Activated naive CD4-positive, alpha-beta T cell treated with anti-CD3 and anti-CD28 coated beads for 36 hours (primary cell): Measurements from ENCODE around the gene TMC6. TPM values are rescaled to one million over a fixed set of nuclear protein-coding genes. Genes with fewer than 3 reads are reported as not detected.
"Not testable (repeated sequence)": the region's sequence is repeated elsewhere in the genome, so short reads cannot be mapped to it uniquely, and the experiment has no call there.

Source experiments
- CTCF ChIA-PET: fragments of 350-600 bp; sonication (Branson Sonifier 250); formaldehyde crosslinking; loops from one replicate; lab custom pipeline; 2021; ENCODE audit warnings: antibody characterized with exemption; lab: Charles Lee
- DNase-seq: peaks from one replicate; pipeline ENCODE4 v3.0.0-alpha.2; 2020
- H3K27ac Mint-ChIP-seq: one replicate; pipeline ENCODE4 v1.8.0; 2021; ENCODE audit warnings: mild to moderate bottlenecking, mixed read lengths
- H3K27me3 Mint-ChIP-seq: one replicate; pipeline ENCODE4 v1.8.0; 2021; ENCODE audit warnings: low read depth, mixed read lengths
- H3K36me3 Mint-ChIP-seq: one replicate; pipeline ENCODE4 v1.8.0; 2021; ENCODE audit warnings: low read depth, mixed read lengths
- H3K4me1 Mint-ChIP-seq: one replicate; pipeline ENCODE4 v1.8.0; 2021; ENCODE audit warnings: low read depth, mixed read lengths
- H3K4me3 Mint-ChIP-seq: one replicate; pipeline ENCODE4 v1.8.0; 2021; ENCODE audit warnings: mild to moderate bottlenecking, moderate library complexity, mixed read lengths
- H3K9me3 Mint-ChIP-seq: one replicate; pipeline ENCODE4 v1.8.0; 2021; ENCODE audit warnings: mixed read lengths
- intact Hi-C: fragments of 100-400 bp; cut with micrococcal nuclease; formaldehyde crosslinking; loops from one replicate; pipeline ENCODE4 v1.15.1; 2023
- total RNA-seq, 2 experiments: library from RNA; stranded (reverse); gene quantifications; one replicate each; pipeline ENCODE4 v1.2.3, GENCODE V29; 2021

TMC6 gene
- total RNA-seq, 2 experiments from 2014 or later, result 79.0 to 85.6 TPM

DNA sequence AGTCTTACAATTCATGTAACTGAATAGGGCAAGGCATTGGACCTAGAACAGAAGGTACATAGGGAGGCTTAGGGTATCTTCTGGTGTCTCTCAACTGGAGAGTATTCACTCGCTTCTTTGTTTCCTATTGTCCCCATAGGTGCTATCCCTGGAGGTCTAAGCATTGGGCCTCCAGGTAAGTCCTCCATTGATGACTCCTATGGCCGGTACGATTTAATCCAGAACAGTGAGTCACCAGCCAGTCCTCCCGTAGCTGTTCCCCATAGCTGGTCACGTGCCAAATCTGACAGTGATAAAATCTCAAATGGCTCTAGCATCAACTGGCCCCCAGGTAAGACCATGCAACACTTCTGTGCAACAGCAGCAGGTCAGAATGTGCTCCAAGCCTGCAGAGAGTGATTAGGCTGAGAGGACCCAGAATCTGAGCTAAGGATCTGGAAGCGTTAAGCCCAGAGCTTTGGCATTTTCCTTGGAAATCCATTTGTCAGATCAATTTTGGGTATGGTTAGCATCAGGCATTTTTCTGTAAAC is 35.7 kb downstream of the TMC6 start:
- no peaks in the 10 kb centered on the region for H3K27me3 Mint-ChIP-seq
- H3K9me3 Mint-ChIP-seq, result no peaks in the 10 kb centered on the region
- DNase-seq, result no peak
- peaks cover 14% of the 10 kb centered on the region for H3K4me1 Mint-ChIP-seq
- intact Hi-C loops, result no loop called here
- CTCF ChIA-PET, result interaction anchor here (0.6 kb wide), 1 partner anchor 13 kb away, joined by 3 read pairs; no protein-coding TSS in a partner anchor
- H3K27ac Mint-ChIP-seq, result no peak overlapping the region
- no peak overlapping the region for H3K4me3 Mint-ChIP-seq
- H3K36me3 Mint-ChIP-seq, result peaks cover 27% of the 10 kb centered on the region

- intact Hi-C loops, result no loop called here
- Mint-ChIP-seq H3K4me3 (no peak overlapping the region), H3K36me3 (peaks cover 31% of the 10 kb centered on the region), H3K9me3 (no peaks in the 10 kb centered on the region), H3K27ac (peak overlapping the region; percentile 30), H3K4me1 (peaks cover 14% of the 10 kb centered on the region), H3K27me3 (no peaks in the 10 kb centered on the region)
- DNase-seq, result no peak
- CTCF ChIA-PET, result interaction anchor here (2.0 kb wide), 1 partner anchor 72 kb away, joined by 6 read pairs; no protein-coding TSS in a partner anchor
These were observed 38.8 kb downstream of the TMC6 start for GRCh38 chr17:78089576-78090281.

GRCh38 chr17:78088529-78088928 is 40.0 kb downstream of the TMC6 start:
- CTCF ChIA-PET, result interaction anchor here (0.8 kb wide), 1 partner anchor 32 kb away, joined by 3 read pairs; no protein-coding TSS in a partner anchor
- H3K4me1 Mint-ChIP-seq, result peaks cover 14% of the 10 kb centered on the region
- no peaks in the 10 kb centered on the region for H3K9me3 Mint-ChIP-seq
- no peaks in the 10 kb centered on the region for H3K27me3 Mint-ChIP-seq
- intact Hi-C loops, result no loop called here
- no peak for DNase-seq
- peaks cover 27% of the 10 kb centered on the region for H3K36me3 Mint-ChIP-seq
- no peak overlapping the region for H3K27ac Mint-ChIP-seq
- H3K4me3 Mint-ChIP-seq, result no peak overlapping the region

DNA sequence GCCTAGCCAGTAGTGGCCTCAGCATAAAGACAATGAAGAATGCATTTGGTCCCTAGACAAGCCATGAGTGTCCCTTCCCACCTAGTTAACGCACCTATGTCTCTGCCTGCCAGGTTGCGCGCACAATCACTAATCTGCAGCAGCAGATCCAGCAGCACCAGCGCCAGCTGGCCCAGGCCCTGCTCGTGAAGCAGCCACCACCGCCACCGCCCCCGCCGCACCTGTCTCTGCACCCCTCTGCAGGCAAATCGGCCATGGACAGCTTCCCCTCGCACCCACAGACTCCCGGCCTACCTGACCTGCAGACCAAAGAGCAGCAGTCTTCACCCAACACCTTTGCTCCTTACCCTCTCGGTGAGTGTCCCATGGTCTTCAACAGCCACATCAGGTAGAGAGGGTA is 41.8 kb downstream of the TMC6 start:
- peaks cover 19% of the 10 kb centered on the region for H3K36me3 Mint-ChIP-seq
- no peak overlapping the region for H3K4me3 Mint-ChIP-seq
- H3K27me3 Mint-ChIP-seq, result no peaks in the 10 kb centered on the region
- H3K27ac Mint-ChIP-seq, result no peak overlapping the region
- H3K9me3 Mint-ChIP-seq, result no peaks in the 10 kb centered on the region
- DNase-seq, result no peak
- CTCF ChIA-PET, result interaction anchor here (0.6 to 2.5 kb wide), 2 partner anchors 28 to 691 kb away, joined by 3 to 10 read pairs; no protein-coding TSS in a partner anchor
- intact Hi-C loops, result no loop called here
- H3K4me1 Mint-ChIP-seq, result peaks cover 7% of the 10 kb centered on the region

GRCh38 chr17:78082988-78083387 is 45.6 kb downstream of the TMC6 start:
- H3K9me3 Mint-ChIP-seq, result no peaks in the 10 kb centered on the region
- intact Hi-C loops, result no loop called here
- DNase-seq, result no peak
- H3K4me1 Mint-ChIP-seq, result no peaks in the 10 kb centered on the region
- H3K27me3 Mint-ChIP-seq, result no peaks in the 10 kb centered on the region
- peaks cover 13% of the 10 kb centered on the region for H3K36me3 Mint-ChIP-seq
- H3K27ac Mint-ChIP-seq, result no peak overlapping the region
- CTCF ChIA-PET, result interaction anchor here (0.5 to 1.1 kb wide), 2 partner anchors 9 to 120 kb away, joined by 3 read pairs; no protein-coding TSS in a partner anchor
- no peak overlapping the region for H3K4me3 Mint-ChIP-seq

- H3K27me3 Mint-ChIP-seq, H3K4me3 Mint-ChIP-seq, DNase-seq, intact Hi-C loops, H3K4me1 Mint-ChIP-seq, H3K9me3 Mint-ChIP-seq, H3K27ac Mint-ChIP-seq: not testable (repeated sequence)
- CTCF ChIA-PET, result interaction anchor here (0.8 to 1.1 kb wide), 2 partner anchors 10 to 66 kb away, joined by 3 read pairs; no protein-coding TSS in a partner anchor
- H3K36me3 Mint-ChIP-seq, result peaks cover 14% of the 10 kb centered on the region
These were observed 46.1 kb downstream of the TMC6 start for GRCh38 chr17:78082355-78082872.

DNA sequence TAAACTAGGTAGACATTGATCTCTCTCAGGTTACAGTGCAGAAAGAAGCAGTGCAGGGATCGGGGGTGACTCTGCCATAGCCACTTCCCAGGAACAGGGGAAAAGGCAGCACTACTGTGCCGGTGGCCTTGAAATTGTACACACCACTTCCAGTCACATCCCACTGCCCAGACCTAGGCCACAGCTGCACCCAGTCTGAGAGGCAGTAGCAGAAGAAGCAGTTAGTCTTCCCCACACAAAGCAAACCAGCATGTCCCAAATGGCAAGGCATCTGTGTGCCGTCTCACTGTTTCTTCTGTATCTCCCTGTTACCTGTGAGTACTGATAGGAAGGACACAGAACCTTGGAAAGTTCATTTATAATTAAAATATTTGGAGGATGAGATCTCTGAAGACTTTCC is 47.0 kb downstream of the TMC6 start:
- H3K4me3 Mint-ChIP-seq, result no peak overlapping the region
- intact Hi-C loops, result no loop called here
- H3K36me3 Mint-ChIP-seq, result peaks cover 9% of the 10 kb centered on the region
- no peak overlapping the region for H3K27ac Mint-ChIP-seq
- CTCF ChIA-PET, result interaction anchor here (0.8 kb wide), 1 partner anchor 66 kb away, joined by 3 read pairs; no protein-coding TSS in a partner anchor
- H3K4me1 Mint-ChIP-seq, result no peaks in the 10 kb centered on the region
- no peaks in the 10 kb centered on the region for H3K27me3 Mint-ChIP-seq
- H3K9me3 Mint-ChIP-seq, result no peaks in the 10 kb centered on the region
- DNase-seq, result no peak

GRCh38 chr17:78079253-78079652 is 49.3 kb downstream of the TMC6 start:
- intact Hi-C loops, result no loop called here
- H3K27ac Mint-ChIP-seq, result no peak overlapping the region
- H3K9me3 Mint-ChIP-seq, result no peaks in the 10 kb centered on the region
- no peaks in the 10 kb centered on the region for H3K4me1 Mint-ChIP-seq
- H3K27me3 Mint-ChIP-seq, result no peaks in the 10 kb centered on the region
- DNase-seq, result no peak
- CTCF ChIA-PET, result interaction anchor here (0.8 kb wide), 1 partner anchor 60 kb away, joined by 3 read pairs; no protein-coding TSS in a partner anchor
- no peak overlapping the region for H3K4me3 Mint-ChIP-seq
- peaks cover 16% of the 10 kb centered on the region for H3K36me3 Mint-ChIP-seq

- CTCF ChIA-PET, result no interaction called here
- DNase-seq, result no peak
- no peaks in the 10 kb centered on the region for H3K27me3 Mint-ChIP-seq
- no peak overlapping the region for H3K27ac Mint-ChIP-seq
- H3K9me3 Mint-ChIP-seq, result no peaks in the 10 kb centered on the region
- H3K36me3 Mint-ChIP-seq, result peaks cover 20% of the 10 kb centered on the region
- H3K4me1 Mint-ChIP-seq, result no peaks in the 10 kb centered on the region
- intact Hi-C loops, result no loop called here
- no peak overlapping the region for H3K4me3 Mint-ChIP-seq
These were observed 53.0 kb downstream of the TMC6 start for GRCh38 chr17:78075545-78075944.

DNA sequence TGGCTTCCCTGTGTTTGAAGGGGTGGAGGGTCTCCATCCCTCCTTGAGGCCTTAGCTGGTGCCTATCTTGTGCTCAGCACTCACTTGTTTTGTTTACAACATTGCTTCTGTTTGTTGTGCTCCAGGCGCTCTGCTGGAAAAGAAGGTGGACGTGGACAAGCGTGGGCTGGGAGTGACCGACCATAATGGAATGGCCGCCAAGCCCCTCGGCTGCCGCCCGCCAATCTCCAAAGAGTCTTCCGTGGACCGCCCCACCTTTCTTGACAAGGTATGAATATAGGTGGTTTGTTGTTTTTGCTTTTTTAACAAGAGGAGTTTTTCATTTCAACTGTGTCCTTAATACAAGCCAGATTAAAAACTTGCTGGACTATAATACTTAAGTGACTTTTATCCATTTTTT is 53.5 kb downstream of the TMC6 start:
- intact Hi-C loops, result no loop called here
- Mint-ChIP-seq H3K9me3 (no peaks in the 10 kb centered on the region), H3K27me3 (no peaks in the 10 kb centered on the region), H3K27ac (no peak overlapping the region), H3K4me3 (no peak overlapping the region), H3K36me3 (peaks cover 20% of the 10 kb centered on the region), H3K4me1 (no peaks in the 10 kb centered on the region)
- no peak for DNase-seq
- CTCF ChIA-PET, result no interaction called here

GRCh38 chr17:78072961-78073360 is 55.6 kb downstream of the TMC6 start:
- Mint-ChIP-seq H3K27ac (no peak overlapping the region), H3K4me1 (no peaks in the 10 kb centered on the region), H3K9me3 (no peaks in the 10 kb centered on the region), H3K36me3 (peaks cover 18% of the 10 kb centered on the region), H3K4me3 (no peak overlapping the region), H3K27me3 (no peaks in the 10 kb centered on the region)
- DNase-seq, result no peak
- CTCF ChIA-PET, result no interaction called here
- intact Hi-C loops, result no loop called here

- intact Hi-C loops, result no loop called here
- CTCF ChIA-PET, result interaction anchor here (0.6 to 1.4 kb wide), 3 partner anchors 12 to 15 kb away, joined by 3 to 4 read pairs (median 4); no protein-coding TSS in a partner anchor
- Mint-ChIP-seq H3K27me3 (no peaks in the 10 kb centered on the region), H3K36me3 (peaks cover 7% of the 10 kb centered on the region), H3K27ac (no peak overlapping the region), H3K9me3 (no peaks in the 10 kb centered on the region), H3K4me1 (peaks cover 5% of the 10 kb centered on the region), H3K4me3 (no peak overlapping the region)
- no peak for DNase-seq
These were observed 58.9 kb downstream of the TMC6 start for GRCh38 chr17:78069695-78070094.
